ENCODE measurements around the gene IL17RE.
A peak's percentile ranks its signal among the peaks of the same experiment; 100 is the strongest.

The IL17RE gene

GRCh38 chr3:9944271-9944670 lies 41.6 kb downstream of the IL17RE start:
- no peak for DNase-seq
- Mint-ChIP-seq H3K36me3 (ENCODE audit: low read depth) (peaks cover 16% of the 10 kb centered on the region), H3K9me3 (no peaks in the 10 kb centered on the region), H3K27ac (peak overlapping the region; percentile 45), H3K4me3 (no peak overlapping the region), H3K4me1 (peaks cover 5% of the 10 kb centered on the region), H3K27me3 (ENCODE audit: low read depth, poor library complexity) (peaks cover 5% of the 10 kb centered on the region)
- no peak for TF ChIP-seq CTCF (IDR thresholded peaks at IDR 0.05)

- peaks cover 5% of the 10 kb centered on the region for H3K27me3 Mint-ChIP-seq (ENCODE audit: low read depth, poor library complexity)
- H3K9me3 Mint-ChIP-seq = no peaks in the 10 kb centered on the region
- DNase-seq = no peak
- no peak overlapping the region for H3K27ac Mint-ChIP-seq
- TF ChIP-seq CTCF (IDR thresholded peaks at IDR 0.05) = no peak
- peaks cover 13% of the 10 kb centered on the region for H3K36me3 Mint-ChIP-seq (ENCODE audit: low read depth)
- H3K4me1 Mint-ChIP-seq = peaks cover 5% of the 10 kb centered on the region
- peak overlapping the region; percentile 85 for H3K4me3 Mint-ChIP-seq
Observed at GRCh38 chr3:9945358-9945757, 42.7 kb downstream of the IL17RE start.

GRCh38 chr3:9946112-9947024 lies 43.7 kb downstream of the IL17RE start:
- H3K27ac Mint-ChIP-seq = no peak overlapping the region
- TF ChIP-seq CTCF (IDR thresholded peaks at IDR 0.05) = peak; percentile 58
- peak; percentile 91 for DNase-seq
- peaks cover 3% of the 10 kb centered on the region for H3K27me3 Mint-ChIP-seq (ENCODE audit: low read depth, poor library complexity)
- peak overlapping the region; percentile 85 for H3K4me3 Mint-ChIP-seq
- peaks cover 6% of the 10 kb centered on the region for H3K36me3 Mint-ChIP-seq (ENCODE audit: low read depth)
- H3K4me1 Mint-ChIP-seq = peaks cover 12% of the 10 kb centered on the region
- H3K9me3 Mint-ChIP-seq = no peaks in the 10 kb centered on the region

GRCh38 chr3:9947025-9947995 lies 44.7 kb downstream of the IL17RE start:
- peak; percentile 58 for DNase-seq
- H3K9me3 Mint-ChIP-seq = no peaks in the 10 kb centered on the region
- H3K36me3 Mint-ChIP-seq (ENCODE audit: low read depth) = peaks cover 2% of the 10 kb centered on the region
- H3K27me3 Mint-ChIP-seq (ENCODE audit: low read depth, poor library complexity) = peaks cover 3% of the 10 kb centered on the region
- no peak overlapping the region for H3K27ac Mint-ChIP-seq
- no peak for TF ChIP-seq CTCF (IDR thresholded peaks at IDR 0.05)
- H3K4me3 Mint-ChIP-seq = peak overlapping the region; percentile 47
- peaks cover 15% of the 10 kb centered on the region for H3K4me1 Mint-ChIP-seq

- Mint-ChIP-seq H3K4me1 (peaks cover 22% of the 10 kb centered on the region), H3K9me3 (no peaks in the 10 kb centered on the region), H3K4me3 (no peak overlapping the region), H3K27ac (no peak overlapping the region), H3K27me3 (ENCODE audit: low read depth, poor library complexity) (peaks cover 4% of the 10 kb centered on the region), H3K36me3 (ENCODE audit: low read depth) (no peaks in the 10 kb centered on the region)
- no peak for TF ChIP-seq CTCF (IDR thresholded peaks at IDR 0.05)
- DNase-seq = no peak
Observed at GRCh38 chr3:9948586-9948985, 45.9 kb downstream of the IL17RE start.

All from nephron progenitor cell (in vitro differentiated cells).